Calu3 (cell line): ENCODE data around the gene ZNF710. TPM values are rescaled to one million over a fixed set of nuclear protein-coding genes. Genes with fewer than 3 reads are reported as not detected.

ENCODE experiments used
- BruUV-seq: library from RNA; stranded (reverse); fragments of 400-500 nt; replicated peaks from 2 replicates; lab custom pipeline; 2021; lab: Mats Ljungman, UMichigan
- CTCF ChIA-PET: fragments of 300-600 bp; sonication (Branson Sonifier 250); formaldehyde crosslinking; loops from one replicate; lab custom pipeline; 2022; ENCODE audit warnings: antibody characterized with exemption; lab: Charles Lee
- DNase-seq: peaks from one replicate; pipeline ENCODE4 v3.0.0; 2022
- H3K27ac Mint-ChIP-seq: one replicate; pipeline ENCODE4 v1.8.0; 2022; ENCODE audit warnings: mixed read lengths; ENCODE audit not compliant: unreplicated experiment
- H3K27me3 Mint-ChIP-seq: one replicate; pipeline ENCODE4 v1.8.0; 2022; ENCODE audit warnings: mixed read lengths; ENCODE audit not compliant: unreplicated experiment
- H3K36me3 Mint-ChIP-seq: one replicate; pipeline ENCODE4 v1.8.0; 2022; ENCODE audit warnings: mild to moderate bottlenecking, moderate library complexity, mixed read lengths; ENCODE audit not compliant: insufficient read depth, unreplicated experiment
- H3K4me1 Mint-ChIP-seq: one replicate; pipeline ENCODE4 v1.8.0; 2022; ENCODE audit warnings: mild to moderate bottlenecking, low read depth, mixed read lengths; ENCODE audit not compliant: unreplicated experiment
- H3K4me3 Mint-ChIP-seq: one replicate; pipeline ENCODE4 v1.8.0; 2022; ENCODE audit warnings: mild to moderate bottlenecking, low read depth, moderate library complexity, mixed read lengths; ENCODE audit not compliant: unreplicated experiment
- H3K9me3 Mint-ChIP-seq: one replicate; pipeline ENCODE4 v1.8.0; 2022; ENCODE audit warnings: low read depth, mixed read lengths; ENCODE audit not compliant: unreplicated experiment
- intact Hi-C: fragments of 100-400 bp; cut with micrococcal nuclease; formaldehyde crosslinking; loops from one replicate; pipeline ENCODE4 v1.10.0; 2022; ENCODE audit not compliant: unreplicated experiment
- total RNA-seq: library from RNA; stranded (reverse); gene quantifications from 2 replicates; pipeline ENCODE4 v1.2.3, GENCODE V29; 2022
- TF ChIP-seq, protein P1 (sequence below): fragments of 200-600 bp; IDR thresholded peaks from one replicate; pipeline ENCODE4 v1.8.0; 2022; ENCODE audit warnings: antibody characterized with exemption; ENCODE audit not compliant: unreplicated experiment

ZNF710 gene
- total RNA-seq, 1 experiment from 2014 or later: 15.4 TPM

DNA sequence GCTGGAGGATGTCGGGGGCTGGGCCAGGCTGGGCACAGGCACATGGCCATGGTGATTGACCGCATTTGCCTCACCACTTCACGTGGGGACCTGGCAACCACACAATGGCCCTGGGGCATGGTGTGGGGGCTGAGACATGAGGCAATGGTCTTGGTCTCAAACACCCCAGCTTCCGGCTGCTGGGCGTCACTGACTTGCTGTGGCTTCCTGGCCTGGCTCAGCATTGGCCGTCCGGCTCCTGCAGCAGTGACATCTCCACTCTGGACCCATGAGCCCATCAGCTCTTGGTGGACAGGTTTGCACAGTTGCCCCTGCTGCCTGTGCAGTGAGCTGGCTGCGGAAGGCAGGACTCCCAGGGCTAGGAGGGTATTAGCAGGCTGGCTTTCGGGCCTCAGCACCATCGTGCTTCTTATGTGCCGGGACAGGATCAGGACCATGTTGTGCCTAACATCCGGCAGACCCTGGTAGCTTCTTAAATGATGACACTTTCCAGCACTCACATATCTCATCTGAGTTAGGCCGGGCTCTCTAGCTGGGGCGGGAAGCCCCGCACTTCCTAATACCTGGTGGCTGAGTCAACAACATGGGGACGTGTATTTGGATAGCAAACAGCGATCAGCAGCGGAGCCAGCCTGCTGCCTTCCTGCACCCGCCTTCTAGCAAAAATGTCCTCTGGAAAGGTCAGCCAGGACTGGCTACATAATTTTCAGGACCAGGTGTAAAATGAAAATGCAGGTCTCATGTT is 34.1 kb downstream of the ZNF710 start:
- BruUV-seq: TSS peak; percentile 69
- H3K4me1 Mint-ChIP-seq: peaks cover 72% of the 10 kb centered on the region
- H3K4me3 Mint-ChIP-seq: peak overlapping the region; percentile 8
- no peaks in the 10 kb centered on the region for H3K27me3 Mint-ChIP-seq
- peak; percentile 72 for DNase-seq
- TF ChIP-seq, protein P1, sequence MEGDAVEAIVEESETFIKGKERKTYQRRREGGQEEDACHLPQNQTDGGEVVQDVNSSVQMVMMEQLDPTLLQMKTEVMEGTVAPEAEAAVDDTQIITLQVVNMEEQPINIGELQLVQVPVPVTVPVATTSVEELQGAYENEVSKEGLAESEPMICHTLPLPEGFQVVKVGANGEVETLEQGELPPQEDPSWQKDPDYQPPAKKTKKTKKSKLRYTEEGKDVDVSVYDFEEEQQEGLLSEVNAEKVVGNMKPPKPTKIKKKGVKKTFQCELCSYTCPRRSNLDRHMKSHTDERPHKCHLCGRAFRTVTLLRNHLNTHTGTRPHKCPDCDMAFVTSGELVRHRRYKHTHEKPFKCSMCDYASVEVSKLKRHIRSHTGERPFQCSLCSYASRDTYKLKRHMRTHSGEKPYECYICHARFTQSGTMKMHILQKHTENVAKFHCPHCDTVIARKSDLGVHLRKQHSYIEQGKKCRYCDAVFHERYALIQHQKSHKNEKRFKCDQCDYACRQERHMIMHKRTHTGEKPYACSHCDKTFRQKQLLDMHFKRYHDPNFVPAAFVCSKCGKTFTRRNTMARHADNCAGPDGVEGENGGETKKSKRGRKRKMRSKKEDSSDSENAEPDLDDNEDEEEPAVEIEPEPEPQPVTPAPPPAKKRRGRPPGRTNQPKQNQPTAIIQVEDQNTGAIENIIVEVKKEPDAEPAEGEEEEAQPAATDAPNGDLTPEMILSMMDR: no peak
- peak overlapping the region; percentile 35 for H3K27ac Mint-ChIP-seq
- CTCF ChIA-PET: interaction anchor here (0.5 to 1.8 kb wide), 5 partner anchors 13 to 120 kb away, joined by 3 to 6 read pairs (median 5); no protein-coding TSS in a partner anchor
- intact Hi-C loops: no loop called here
- H3K9me3 Mint-ChIP-seq: no peaks in the 10 kb centered on the region
- peaks cover 22% of the 10 kb centered on the region for H3K36me3 Mint-ChIP-seq

DNA sequence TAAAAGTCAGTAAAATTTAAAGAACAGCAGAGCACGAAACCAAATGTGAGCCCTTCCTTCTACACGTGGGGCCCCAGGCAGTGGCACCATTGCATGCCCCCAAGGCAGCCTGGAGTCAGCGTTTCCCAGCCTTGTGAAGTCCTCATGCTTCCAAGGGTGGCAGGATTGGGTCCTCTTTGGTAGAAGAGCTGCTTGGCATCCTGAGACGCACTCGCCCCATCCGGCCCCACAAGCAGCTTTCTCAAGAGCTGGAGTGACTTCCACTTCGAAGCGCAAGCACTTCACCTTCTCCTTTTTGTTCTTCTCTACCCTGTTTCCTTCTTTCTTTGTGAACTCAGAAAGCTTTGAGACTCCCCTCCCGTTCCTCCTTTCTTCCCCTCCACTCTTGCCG is 34.7 kb downstream of the ZNF710 start:
- H3K9me3 Mint-ChIP-seq: no peaks in the 10 kb centered on the region
- no peak for DNase-seq
- CTCF ChIA-PET: interaction anchor here (0.5 to 1.8 kb wide), 4 partner anchors 19 to 120 kb away, joined by 3 to 6 read pairs (median 5); no protein-coding TSS in a partner anchor
- no peak overlapping the region for H3K4me3 Mint-ChIP-seq
- H3K27ac Mint-ChIP-seq: peak overlapping the region; percentile 49
- peaks cover 22% of the 10 kb centered on the region for H3K36me3 Mint-ChIP-seq
- peaks cover 77% of the 10 kb centered on the region for H3K4me1 Mint-ChIP-seq
- TF ChIP-seq, protein P1: no peak
- BruUV-seq: no TSS peak
- no peaks in the 10 kb centered on the region for H3K27me3 Mint-ChIP-seq
- intact Hi-C loops: no loop called here

DNA sequence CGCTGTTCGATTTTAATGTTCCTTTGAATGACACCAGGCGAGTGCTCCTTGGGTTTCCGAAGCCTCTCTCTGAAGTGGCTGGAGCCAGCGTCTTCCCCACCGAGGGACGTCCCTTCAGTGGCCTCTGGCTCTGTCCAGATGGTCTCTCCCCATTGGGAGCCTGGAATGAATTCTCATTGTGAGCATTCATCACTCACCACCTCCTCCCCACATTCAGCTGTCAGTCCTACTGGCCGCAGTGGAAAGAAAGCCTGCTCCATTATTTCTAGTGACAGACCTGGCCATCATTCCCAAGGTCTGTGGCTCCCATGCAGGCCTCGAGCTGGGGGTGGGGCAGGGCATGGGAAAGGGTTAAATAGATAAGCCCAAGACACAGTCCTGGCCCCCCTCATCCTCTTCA is 35.2 kb downstream of the ZNF710 start:
- TF ChIP-seq, protein P1: no peak
- Mint-ChIP-seq H3K4me3 (no peak overlapping the region), H3K9me3 (no peaks in the 10 kb centered on the region), H3K27ac (peak overlapping the region; percentile 49), H3K4me1 (peaks cover 82% of the 10 kb centered on the region), H3K27me3 (no peaks in the 10 kb centered on the region), H3K36me3 (peaks cover 22% of the 10 kb centered on the region)
- no TSS peak for BruUV-seq
- DNase-seq: no peak
- intact Hi-C loops: no loop called here
- CTCF ChIA-PET: interaction anchor here (0.6 to 1.8 kb wide), 2 partner anchors 19 to 37 kb away, joined by 5 read pairs; no protein-coding TSS in a partner anchor

DNA sequence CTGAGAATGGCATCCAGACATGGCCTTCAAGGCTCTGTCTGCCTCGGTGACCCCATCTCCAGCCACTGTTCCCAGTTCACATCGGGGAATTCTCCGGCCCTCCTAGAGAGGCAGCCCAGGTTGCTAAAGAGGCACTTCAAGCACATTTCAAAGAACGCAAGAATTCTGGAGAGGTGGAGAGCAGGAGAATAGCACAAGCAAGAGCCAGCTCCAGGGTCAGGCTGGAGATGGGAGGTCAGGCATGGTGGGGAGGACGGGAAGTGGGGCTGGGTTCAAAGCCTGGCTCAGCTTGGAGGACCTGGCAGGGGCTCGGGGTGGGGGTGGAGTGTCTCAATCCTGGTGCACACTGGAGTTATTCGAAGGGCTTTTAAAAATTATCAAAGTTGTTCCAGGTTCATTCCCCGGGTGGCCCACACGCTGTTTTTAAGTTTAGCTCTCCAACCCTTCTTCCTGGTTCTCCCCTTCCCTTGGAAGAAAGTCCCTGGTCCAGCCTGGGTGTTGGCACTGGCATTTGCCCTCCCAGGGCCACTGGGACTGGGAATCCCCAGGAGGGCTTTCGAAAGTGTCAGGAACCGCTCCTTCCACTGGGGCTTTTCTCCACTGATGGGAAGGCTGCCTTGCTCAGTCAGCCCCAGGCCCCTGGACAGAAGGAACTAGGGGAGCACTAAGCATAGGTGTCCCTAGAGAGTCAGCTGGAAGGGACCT is 35.8 kb downstream of the ZNF710 start:
- no TSS peak for BruUV-seq
- CTCF ChIA-PET: no interaction called here
- TF ChIP-seq, protein P1: no peak
- intact Hi-C loops: no loop called here
- Mint-ChIP-seq H3K4me1 (peaks cover 82% of the 10 kb centered on the region), H3K36me3 (peaks cover 22% of the 10 kb centered on the region), H3K9me3 (no peaks in the 10 kb centered on the region), H3K27ac (no peak overlapping the region), H3K4me3 (no peak overlapping the region), H3K27me3 (no peaks in the 10 kb centered on the region)
- no peak for DNase-seq
